Measurements from ENCODE around the gene TPMT.

DNA sequence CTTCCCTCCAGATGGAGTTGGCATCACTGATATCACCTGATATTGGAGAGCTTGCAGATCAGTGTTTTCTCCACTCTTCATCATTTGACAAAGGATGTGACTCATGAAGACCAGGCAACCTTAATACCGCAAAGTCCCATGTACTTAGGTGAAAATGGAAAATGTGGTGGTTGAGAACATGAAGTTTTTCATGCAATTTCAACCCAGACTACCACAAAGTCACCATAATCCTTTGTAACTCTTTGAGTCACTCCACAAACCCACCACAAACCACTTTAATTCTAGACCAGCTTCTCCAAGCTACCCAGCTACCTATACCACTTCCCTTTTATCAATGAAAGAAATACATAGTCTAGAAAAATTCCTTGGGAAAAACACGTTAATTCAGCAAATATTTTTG is 39.5 kb downstream of the TPMT start:
- TF ChIP-seq, protein P1, sequence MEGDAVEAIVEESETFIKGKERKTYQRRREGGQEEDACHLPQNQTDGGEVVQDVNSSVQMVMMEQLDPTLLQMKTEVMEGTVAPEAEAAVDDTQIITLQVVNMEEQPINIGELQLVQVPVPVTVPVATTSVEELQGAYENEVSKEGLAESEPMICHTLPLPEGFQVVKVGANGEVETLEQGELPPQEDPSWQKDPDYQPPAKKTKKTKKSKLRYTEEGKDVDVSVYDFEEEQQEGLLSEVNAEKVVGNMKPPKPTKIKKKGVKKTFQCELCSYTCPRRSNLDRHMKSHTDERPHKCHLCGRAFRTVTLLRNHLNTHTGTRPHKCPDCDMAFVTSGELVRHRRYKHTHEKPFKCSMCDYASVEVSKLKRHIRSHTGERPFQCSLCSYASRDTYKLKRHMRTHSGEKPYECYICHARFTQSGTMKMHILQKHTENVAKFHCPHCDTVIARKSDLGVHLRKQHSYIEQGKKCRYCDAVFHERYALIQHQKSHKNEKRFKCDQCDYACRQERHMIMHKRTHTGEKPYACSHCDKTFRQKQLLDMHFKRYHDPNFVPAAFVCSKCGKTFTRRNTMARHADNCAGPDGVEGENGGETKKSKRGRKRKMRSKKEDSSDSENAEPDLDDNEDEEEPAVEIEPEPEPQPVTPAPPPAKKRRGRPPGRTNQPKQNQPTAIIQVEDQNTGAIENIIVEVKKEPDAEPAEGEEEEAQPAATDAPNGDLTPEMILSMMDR (conservative IDR thresholded peaks at IDR 0.05), result no peak
- no peak for TF ChIP-seq EZH2 (IDR thresholded peaks at IDR 0.05; ENCODE audit: low read depth)

All from PC-9 (cell line).